HUES6 (cell line): ENCODE data around the gene OCA2.
A peak's percentile ranks its signal among the peaks of the same experiment; 100 is the strongest.

Experiments used
- H3K27ac ChIP-seq: 2 replicates; pipeline ENCODE4 v1.7.0; 2013; ENCODE audit warnings: low read depth, mild to moderate bottlenecking, low read length, inconsistent platforms
- H3K27me3 ChIP-seq: 2 replicates; pipeline ENCODE4 v1.6.1; 2013; ENCODE audit warnings: low read length; ENCODE audit not compliant: control insufficient read depth, insufficient read depth
- H3K36me3 ChIP-seq: 2 replicates; pipeline ENCODE4 v1.6.1; 2013; ENCODE audit warnings: low read length; ENCODE audit not compliant: control insufficient read depth, insufficient read depth
- H3K4me1 ChIP-seq: 2 replicates; pipeline ENCODE4 v1.6.1; 2013; ENCODE audit warnings: low read length; ENCODE audit not compliant: control insufficient read depth, insufficient read depth
- H3K4me3 ChIP-seq: 2 replicates; pipeline ENCODE4 v1.5.1; 2013; ENCODE audit warnings: low read depth, low read length
- H3K9ac ChIP-seq: one replicate; pipeline ENCODE4 v1.6.1; 2013; ENCODE audit warnings: mild to moderate bottlenecking, low read length
- H3K9me3 ChIP-seq: 2 replicates; pipeline ENCODE4 v1.6.1; 2013; ENCODE audit warnings: low read depth, low read length; ENCODE audit not compliant: control insufficient read depth, insufficient read depth

OCA2 gene

GRCh38 chr15:28111543-28111942 is 12.4 kb upstream of the OCA2 start:
- Histone ChIP-seq H3K4me1 (no peaks in the 10 kb centered on the region), H3K4me3 (no peak overlapping the region), H3K9me3 (no peaks in the 10 kb centered on the region), H3K9ac (no peak overlapping the region), H3K27me3 (peaks cover 16% of the 10 kb centered on the region), H3K36me3 (peaks cover 53% of the 10 kb centered on the region), H3K27ac (no peak overlapping the region)

DNA sequence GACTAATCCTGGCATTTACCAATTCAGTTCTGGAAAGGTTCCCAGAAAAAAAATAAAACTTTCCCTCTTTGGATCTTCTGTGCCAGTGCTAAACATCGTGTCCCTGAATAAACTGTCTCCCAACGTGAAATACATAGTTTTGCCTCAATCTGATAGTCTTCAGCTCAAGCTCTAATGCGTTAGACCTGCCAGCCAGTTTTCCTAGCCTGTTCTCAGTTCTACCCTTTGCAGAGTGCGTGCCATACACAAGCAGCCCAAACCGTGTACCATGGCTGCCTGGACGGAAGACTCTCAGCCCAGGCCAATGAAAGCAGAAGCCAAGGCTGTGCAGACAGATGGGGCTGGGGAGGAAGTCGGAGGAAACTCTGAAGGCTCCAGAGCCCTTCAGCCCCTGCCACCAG is 11.4 kb upstream of the OCA2 start:
- H3K4me3 ChIP-seq: no peak overlapping the region
- no peak overlapping the region for H3K9ac ChIP-seq
- H3K27me3 ChIP-seq: peaks cover 27% of the 10 kb centered on the region
- H3K27ac ChIP-seq: no peak overlapping the region
- no peaks in the 10 kb centered on the region for H3K4me1 ChIP-seq
- H3K9me3 ChIP-seq: no peaks in the 10 kb centered on the region
- peaks cover 44% of the 10 kb centered on the region for H3K36me3 ChIP-seq

- Histone ChIP-seq H3K36me3 (peaks cover 38% of the 10 kb centered on the region), H3K9me3 (no peaks in the 10 kb centered on the region), H3K27me3 (peaks cover 33% of the 10 kb centered on the region), H3K4me3 (no peak overlapping the region), H3K27ac (no peak overlapping the region), H3K9ac (no peak overlapping the region), H3K4me1 (no peaks in the 10 kb centered on the region)
Measured at GRCh38 chr15:28109626-28110455, 10.7 kb upstream of the OCA2 start.

- Histone ChIP-seq H3K27me3 (peaks cover 44% of the 10 kb centered on the region), H3K27ac (no peak overlapping the region), H3K4me1 (no peaks in the 10 kb centered on the region), H3K36me3 (peaks cover 18% of the 10 kb centered on the region), H3K9ac (no peak overlapping the region), H3K9me3 (no peaks in the 10 kb centered on the region), H3K4me3 (peak overlapping the region; percentile 74)
Measured at GRCh38 chr15:28107904-28108275, 8.8 kb upstream of the OCA2 start.

DNA sequence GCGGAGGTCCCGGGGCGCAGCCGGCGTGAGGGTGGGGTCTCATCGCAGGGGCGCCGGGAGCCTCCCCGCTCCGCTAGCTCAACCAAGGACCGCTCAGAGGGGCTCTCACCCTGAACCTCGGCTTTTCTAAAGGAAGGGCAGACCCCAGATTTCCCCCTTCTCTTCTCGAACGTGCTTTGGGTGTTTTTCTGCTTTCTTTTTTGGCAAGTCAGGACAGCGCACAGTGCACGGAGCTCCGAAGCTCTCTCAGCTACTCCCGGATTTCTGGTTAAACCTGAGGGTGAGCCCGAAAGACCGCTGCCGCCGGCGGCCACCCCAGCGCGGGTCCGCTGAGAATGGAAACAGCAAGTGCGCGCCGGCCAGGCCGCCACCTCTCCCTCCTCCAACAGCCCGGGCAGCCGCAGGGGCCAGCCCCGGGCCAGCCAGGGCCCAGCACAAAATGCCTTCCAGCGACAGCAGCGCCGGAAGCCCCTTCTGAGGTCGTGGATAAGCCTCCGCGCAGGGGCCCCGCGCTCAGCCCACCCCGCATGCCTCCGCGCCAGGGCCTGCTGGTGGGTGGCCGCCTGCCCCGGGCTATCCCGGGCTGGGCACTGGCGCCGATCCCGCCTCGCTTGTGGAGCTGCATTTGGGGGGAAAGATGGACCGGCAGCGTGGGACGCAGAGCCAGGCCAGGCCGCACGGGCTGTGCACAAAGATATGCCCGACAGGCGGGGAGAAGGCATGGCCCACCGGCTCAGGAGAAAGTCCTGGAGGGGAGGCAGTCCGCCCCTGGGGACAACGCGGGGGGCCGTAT is 8.2 kb upstream of the OCA2 start:
- H3K27me3 ChIP-seq: peaks cover 47% of the 10 kb centered on the region
- peak overlapping the region; percentile 50 for H3K9ac ChIP-seq
- no peaks in the 10 kb centered on the region for H3K4me1 ChIP-seq
- no peak overlapping the region for H3K27ac ChIP-seq
- peak overlapping the region; percentile 74 for H3K4me3 ChIP-seq
- H3K36me3 ChIP-seq: peaks cover 12% of the 10 kb centered on the region
- no peaks in the 10 kb centered on the region for H3K9me3 ChIP-seq

- H3K36me3 ChIP-seq: peaks cover 4% of the 10 kb centered on the region
- peak overlapping the region; percentile 74 for H3K4me3 ChIP-seq
- no peak overlapping the region for H3K27ac ChIP-seq
- no peaks in the 10 kb centered on the region for H3K9me3 ChIP-seq
- H3K4me1 ChIP-seq: no peaks in the 10 kb centered on the region
- H3K9ac ChIP-seq: peak overlapping the region; percentile 50
- peaks cover 55% of the 10 kb centered on the region for H3K27me3 ChIP-seq
Measured at GRCh38 chr15:28106294-28107110, 7.4 kb upstream of the OCA2 start.

GRCh38 chr15:28105793-28106192 is 6.7 kb upstream of the OCA2 start:
- no peaks in the 10 kb centered on the region for H3K36me3 ChIP-seq
- H3K9ac ChIP-seq: no peak overlapping the region
- H3K4me1 ChIP-seq: no peaks in the 10 kb centered on the region
- peaks cover 62% of the 10 kb centered on the region for H3K27me3 ChIP-seq
- H3K4me3 ChIP-seq: 0 out of 2 replicates have a peak overlapping the region, but pooled peaks have one; percentile 74
- no peaks in the 10 kb centered on the region for H3K9me3 ChIP-seq
- H3K27ac ChIP-seq: no peak overlapping the region

- no peak overlapping the region for H3K27ac ChIP-seq
- no peaks in the 10 kb centered on the region for H3K9me3 ChIP-seq
- H3K9ac ChIP-seq: no peak overlapping the region
- peaks cover 67% of the 10 kb centered on the region for H3K27me3 ChIP-seq
- no peaks in the 10 kb centered on the region for H3K4me1 ChIP-seq
- H3K36me3 ChIP-seq: no peaks in the 10 kb centered on the region
- no peak overlapping the region for H3K4me3 ChIP-seq
Measured at GRCh38 chr15:28105224-28105791, 6.2 kb upstream of the OCA2 start.

DNA sequence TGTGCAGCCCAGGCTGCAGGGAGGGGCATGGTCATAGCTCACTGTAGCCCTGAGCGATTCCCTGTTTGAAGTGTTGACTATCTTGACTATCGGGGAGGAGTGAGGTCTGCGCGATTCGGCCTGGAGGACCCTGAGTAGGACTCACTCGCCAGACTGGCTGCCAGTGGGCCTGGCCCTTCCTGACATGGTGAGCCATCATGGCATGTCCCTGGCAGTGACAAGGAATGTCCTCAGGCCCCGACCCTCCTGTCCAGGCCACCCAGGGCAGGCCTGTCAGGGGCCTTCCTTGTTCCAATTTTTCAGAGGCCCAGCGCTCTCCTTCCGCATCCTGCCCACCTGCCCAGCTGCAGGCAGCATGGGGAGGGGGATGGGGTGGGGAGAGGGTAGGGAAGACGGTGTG is 5.2 kb upstream of the OCA2 start:
- H3K27me3 ChIP-seq: peaks cover 77% of the 10 kb centered on the region
- H3K4me3 ChIP-seq: no peak overlapping the region
- no peak overlapping the region for H3K9ac ChIP-seq
- no peaks in the 10 kb centered on the region for H3K9me3 ChIP-seq
- H3K4me1 ChIP-seq: peaks cover 3% of the 10 kb centered on the region; the same call in 1 of the 2 replicates
- H3K27ac ChIP-seq: no peak overlapping the region
- no peaks in the 10 kb centered on the region for H3K36me3 ChIP-seq

- no peak overlapping the region for H3K9ac ChIP-seq
- H3K4me3 ChIP-seq: no peak overlapping the region
- no peak overlapping the region for H3K27ac ChIP-seq
- peaks cover 80% of the 10 kb centered on the region for H3K27me3 ChIP-seq
- no peaks in the 10 kb centered on the region for H3K36me3 ChIP-seq
- H3K9me3 ChIP-seq: no peaks in the 10 kb centered on the region
- H3K4me1 ChIP-seq: peaks cover 6% of the 10 kb centered on the region; the same call in 1 of the 2 replicates
Measured at GRCh38 chr15:28103831-28104230, 4.7 kb upstream of the OCA2 start.
